Right renal cortex interstitium (tissue), 3 donors: ENCODE results near the gene PRPF39. TPM values are rescaled to one million over a fixed set of nuclear protein-coding genes. Genes with fewer than 3 reads are reported as not detected.
"Not testable (repeated sequence)": the region's sequence is repeated elsewhere in the genome, so short reads cannot be mapped to it uniquely, and the experiment has no call there.

Experiments
- DNase-seq, 3 donors: peaks; one replicate each; pipeline ENCODE4 v3.0.0-alpha.2; 2013; ENCODE audit warnings: low read depth in 3 of 3, low spot score in 2 of 3
- polyA plus RNA-seq, 3 donors: library from polyadenylated mRNA; unstranded; fragments of 120-200 nt; gene quantifications; one replicate each; pipeline ENCODE4 v1.2.1, GENCODE V29; 2013; ENCODE audit not compliant: insufficient read length in 3 of 3

PRPF39 gene
- polyA plus RNA-seq, 3 donors: 69.3 to 74.9 (median 74.3) TPM

DNA sequence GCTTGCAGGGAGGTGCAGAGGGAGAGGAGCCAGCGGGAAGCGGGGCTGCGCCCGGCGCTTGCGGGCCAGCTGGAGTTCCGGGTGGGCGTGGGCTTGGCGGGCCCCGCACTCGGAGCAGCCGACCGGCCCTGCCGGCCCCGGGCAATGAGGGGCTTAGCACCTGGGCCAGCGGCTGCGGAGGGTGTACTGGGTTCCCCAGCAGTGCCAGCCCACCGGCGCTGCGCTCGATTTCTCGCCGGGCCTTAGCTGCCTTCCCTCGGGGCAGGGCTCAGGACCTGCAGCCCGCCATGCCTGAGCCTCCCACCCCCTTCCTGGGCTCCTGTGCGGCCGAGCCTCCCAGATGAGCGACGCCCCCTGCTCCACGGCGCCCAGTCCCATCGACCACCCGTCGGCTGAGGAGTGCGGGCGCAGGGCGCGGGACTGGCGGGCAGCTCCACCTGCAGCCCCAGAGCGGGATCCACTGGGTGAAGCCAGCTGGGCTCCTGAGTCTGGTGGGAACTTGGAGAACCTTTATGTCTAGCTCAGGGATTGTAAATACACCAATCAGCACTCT lies 3.4 kb upstream of the PRPF39 start:
- DNase-seq: not testable (repeated sequence)

DNA sequence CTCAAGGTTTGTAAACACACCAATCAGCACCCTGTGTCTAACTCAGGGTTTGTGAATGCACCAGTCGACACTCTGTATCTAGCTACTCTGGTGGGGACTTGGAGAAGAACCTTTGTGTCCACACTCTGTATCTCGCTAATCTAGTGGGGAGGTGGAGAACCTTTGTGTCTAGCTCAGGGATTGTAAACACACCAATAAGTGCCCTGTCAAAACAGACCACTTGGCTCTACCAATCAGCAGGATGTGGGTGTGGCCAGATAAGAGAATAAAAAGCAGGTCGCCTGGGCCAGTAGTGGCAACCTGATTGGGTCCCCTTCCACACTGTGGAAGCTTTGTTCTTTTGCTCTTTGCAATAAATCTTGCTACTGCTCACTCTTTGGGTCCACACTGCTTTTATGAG lies 2.8 kb upstream of the PRPF39 start:
- not testable (repeated sequence) for DNase-seq

DNA sequence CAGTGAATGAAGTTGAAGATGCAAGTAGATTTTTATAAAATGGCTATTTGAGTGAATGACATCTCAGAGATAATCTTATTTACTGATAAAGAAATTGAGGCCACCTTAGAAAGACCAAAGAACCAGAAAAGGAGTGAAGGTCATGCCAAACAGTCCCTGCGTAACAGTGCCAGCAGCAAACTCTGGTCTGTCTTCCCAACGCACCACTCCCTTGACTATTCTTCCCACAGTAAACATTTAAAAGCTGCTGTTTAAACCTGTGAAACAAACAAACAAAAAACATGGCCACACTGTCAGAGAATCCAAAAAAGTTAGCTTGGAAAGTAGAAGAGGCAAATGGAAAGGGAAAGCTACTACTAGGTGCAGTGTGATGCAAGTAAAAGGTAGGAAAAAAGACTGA lies 1.5 kb upstream of the PRPF39 start:
- no peak for DNase-seq

GRCh38 chr14:45083617-45083975 lies 320 bp upstream of the PRPF39 start:
- peak in 1 of 3 donors; percentile 12 for DNase-seq

DNA sequence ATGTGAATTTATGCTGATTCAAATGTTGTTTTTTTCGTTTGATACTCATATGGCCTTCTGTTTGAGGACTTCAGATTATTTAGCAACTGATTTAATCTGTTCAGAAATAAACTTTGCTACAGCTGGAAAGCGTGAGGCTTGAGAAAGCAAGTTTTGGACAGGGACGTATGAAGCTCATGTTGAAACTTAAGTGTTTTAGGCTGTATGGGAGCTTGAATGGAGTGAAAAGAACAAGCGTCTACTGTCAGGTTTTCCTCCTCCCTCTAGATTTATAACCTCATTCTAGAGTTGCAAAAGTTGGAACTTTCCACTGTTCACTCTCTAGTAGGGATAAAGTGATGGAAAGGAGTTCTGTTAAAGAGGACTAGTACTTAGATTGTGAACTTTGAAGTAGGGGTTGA lies 1.0 kb downstream of the PRPF39 start:
- DNase-seq: peak in 2 of 3 donors; percentile 5 to 16

GRCh38 chr14:45089813-45090212 lies 5.9 kb downstream of the PRPF39 start:
- DNase-seq: no peak

GRCh38 chr14:45091710-45092109 lies 7.8 kb downstream of the PRPF39 start:
- no peak for DNase-seq

- no peak for DNase-seq
Measured at GRCh38 chr14:45094275-45094674, 10.4 kb downstream of the PRPF39 start.

DNA sequence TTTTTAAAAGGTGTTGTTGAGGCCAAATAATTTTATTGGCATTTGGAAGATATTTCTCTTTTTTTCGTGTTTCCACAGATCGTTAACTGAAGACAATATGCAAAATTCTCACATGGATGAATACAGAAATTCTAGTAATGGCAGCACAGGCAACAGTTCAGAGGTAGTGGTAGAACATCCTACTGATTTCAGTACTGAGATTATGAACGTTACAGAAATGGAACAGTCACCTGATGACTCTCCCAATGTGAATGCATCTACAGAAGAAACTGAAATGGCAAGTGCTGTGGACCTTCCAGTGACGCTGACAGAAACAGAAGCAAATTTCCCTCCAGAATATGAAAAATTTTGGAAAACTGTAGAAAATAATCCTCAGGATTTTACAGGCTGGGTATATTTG lies 11.2 kb downstream of the PRPF39 start:
- DNase-seq: no peak

DNA sequence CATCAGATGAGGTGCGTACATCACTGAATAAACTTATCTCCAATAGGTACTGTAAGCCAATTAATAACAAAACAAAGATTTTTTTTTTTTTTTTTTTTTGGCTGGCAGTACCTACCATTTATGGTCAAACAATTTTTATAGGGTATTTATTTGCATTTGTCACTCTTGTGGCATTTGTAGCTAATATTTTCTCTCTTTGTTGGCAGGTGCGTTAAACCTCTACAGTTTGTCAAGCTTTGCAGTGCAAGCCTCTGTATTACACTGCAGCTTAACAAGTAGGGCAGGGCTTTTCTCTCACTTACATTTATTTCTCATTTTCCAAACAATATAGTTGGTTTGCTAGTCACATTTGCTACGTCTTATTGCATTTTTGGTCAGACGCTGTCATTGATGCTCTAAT lies 12.3 kb downstream of the PRPF39 start:
- no peak for DNase-seq

GRCh38 chr14:45103806-45104205 lies 19.9 kb downstream of the PRPF39 start:
- DNase-seq: no peak

DNA sequence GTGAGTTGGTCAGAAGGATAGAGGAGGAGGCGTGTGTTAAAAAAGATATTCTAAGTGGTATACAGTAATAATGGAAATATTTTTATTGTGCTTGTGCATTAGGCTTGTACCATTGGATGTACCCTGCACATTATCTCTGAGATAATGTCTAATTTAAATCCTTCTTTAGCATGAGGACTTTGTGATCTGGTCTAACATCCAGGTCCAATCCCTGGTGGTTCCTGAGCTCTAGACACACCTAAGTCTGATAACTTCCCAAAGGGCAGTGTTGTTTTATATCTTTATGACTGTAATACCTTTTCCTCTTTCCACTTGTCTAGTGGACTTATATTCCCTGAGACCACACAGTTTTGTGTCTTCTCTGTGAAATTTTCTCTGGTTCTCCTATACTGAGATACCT lies 20.6 kb downstream of the PRPF39 start:
- no peak for DNase-seq

DNA sequence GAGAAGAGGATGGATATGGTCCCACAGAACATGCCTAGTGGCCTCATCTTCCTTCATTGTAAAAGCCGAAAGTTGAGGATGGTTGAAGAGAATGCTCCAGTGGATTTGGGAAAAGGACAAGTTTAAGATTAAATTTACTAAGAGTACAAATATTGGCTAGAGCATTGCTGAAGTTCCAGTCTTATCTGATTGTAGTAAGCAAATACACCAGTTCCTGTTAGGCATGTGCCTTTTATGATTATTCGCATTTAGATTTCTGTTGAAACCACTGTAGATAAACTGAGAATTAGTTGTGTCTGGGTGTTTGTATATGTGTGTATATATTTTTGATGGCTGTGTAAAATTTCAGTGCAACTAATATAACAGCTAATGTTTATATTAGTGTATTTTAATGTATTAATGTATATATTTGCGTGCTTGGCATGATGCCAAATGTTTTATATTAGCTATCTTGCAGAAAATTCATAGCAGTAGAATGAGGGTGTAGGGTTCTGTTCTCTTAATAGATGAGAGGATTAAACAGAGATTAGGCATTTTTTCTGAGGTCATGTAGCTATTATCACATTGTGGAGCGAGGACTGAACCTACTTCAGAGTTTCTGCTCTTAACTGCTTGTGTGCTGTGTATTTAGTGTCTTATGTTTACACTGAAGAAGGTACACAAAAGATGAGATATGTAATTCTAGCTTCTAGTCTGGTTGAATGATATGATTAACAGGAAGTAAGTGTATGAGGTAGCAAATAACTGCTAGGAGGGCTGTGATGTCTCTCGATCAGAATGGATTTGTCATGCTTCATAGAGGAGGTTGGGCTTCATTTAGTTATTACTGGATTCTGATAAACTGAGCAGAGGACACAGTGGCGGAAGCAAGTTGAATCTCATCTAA lies 29.2 kb downstream of the PRPF39 start:
- DNase-seq: no peak

- DNase-seq: no peak
Measured at GRCh38 chr14:45114327-45114726, 30.4 kb downstream of the PRPF39 start.

- no peak for DNase-seq
Measured at GRCh38 chr14:45118594-45118993, 34.7 kb downstream of the PRPF39 start.

DNA sequence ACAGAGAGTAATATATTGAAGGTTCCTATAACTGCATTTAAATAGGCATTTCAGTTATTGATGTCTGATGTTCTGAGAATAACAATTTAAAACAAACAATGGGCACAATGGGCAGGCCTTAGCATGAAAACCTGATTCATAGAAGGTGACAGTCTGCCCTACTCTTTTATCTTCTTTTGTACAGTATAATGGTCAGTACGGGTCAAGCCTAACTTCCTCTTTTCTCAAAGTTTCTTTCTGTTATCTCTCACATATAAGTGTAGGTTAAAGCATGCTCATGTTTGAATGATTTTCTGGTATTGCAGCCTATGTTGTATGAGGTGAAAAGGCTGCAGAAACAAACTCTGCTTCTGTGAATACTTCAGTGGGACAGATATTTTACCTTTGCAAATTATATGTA lies 36.2 kb downstream of the PRPF39 start:
- DNase-seq: no peak

DNA sequence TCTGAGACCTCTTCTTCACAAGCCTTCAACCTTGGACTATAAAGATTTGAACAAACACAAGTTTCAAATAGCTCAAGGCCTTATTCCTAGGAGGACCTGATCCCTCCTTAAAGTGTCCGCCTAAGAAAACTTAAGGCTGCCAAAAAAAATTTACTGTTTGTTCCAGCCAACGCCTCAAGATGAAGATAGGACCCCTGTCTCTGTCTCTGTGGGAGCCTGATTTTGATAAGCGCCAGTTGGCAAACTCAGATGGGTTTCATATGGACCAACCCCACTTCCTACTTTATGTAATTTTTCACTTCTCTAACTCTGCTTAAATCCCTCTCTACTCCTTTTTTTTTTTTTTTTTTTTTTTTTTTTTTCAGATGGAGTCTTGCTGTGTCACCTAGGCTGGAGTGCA lies 39.4 kb downstream of the PRPF39 start:
- DNase-seq: no peak

DNA sequence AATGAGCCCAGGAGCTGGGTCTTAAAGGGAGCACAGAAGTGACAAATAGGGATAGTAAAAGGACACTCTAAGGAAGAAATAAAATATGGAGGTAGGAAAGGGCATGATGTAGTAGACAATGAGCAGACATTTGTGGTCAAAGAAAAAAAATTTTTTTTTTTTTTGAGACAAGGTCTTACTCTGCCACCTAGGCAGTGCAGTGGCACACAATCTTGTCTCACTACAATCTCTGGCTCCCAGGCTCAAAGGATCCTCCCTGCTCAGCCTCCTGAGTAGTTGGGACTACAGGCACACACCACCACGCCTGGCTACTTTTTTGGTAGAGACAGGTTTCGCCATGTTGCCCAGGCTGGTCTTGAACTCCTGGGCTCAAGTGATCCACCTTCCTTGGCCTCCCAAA lies 41.8 kb downstream of the PRPF39 start:
- no peak for DNase-seq

DNA sequence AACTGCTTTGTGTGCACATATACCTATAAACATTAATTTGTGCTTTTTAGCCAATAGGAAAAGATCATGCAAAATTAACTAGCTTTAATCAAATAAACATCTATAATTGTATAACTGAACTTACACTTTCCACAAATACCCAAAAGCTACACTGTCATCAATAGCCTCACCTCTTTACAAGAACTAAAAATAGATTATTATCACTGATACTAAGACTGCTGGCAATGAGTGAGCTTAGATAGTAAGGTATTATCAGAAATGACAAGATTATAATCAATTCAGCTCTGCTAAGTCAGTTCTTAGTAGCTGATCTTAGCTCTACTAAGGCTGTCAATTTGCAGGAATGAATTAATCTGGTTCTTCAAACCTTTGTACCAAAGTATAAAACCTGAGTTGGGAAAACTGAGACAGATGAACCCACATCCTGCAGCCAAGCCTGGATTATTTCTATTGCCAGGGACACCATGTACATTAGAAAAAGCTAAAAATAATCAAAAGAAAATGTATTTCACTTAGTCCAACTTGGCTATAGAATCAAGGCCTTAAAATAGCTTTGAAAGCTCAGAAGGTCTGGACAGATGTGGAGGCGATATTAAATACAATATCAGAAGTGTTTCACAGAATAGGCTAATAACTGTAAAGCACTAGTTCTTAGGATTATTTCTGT lies 45.2 kb downstream of the PRPF39 start:
- no peak for DNase-seq

GRCh38 chr14:45133683-45134050 lies 49.8 kb downstream of the PRPF39 start:
- DNase-seq: peak in 1 of 3 donors; percentile 12

GRCh38 chr14:45134051-45134958 lies 50.4 kb downstream of the PRPF39 start, which contains the start of gene FKBP3:
Gene FKBP3 (minus strand): TSS chr14:45134481. CDS start chr14:45134456, 25 bp downstream.
- peak; percentile 93 to 96 (median 94) for DNase-seq
